NB4 (cell line): ENCODE measurements around the gene SYNE3.

Experiments used
- DNase-seq: peaks from one replicate; pipeline ENCODE4 v3.0.0; 2010; ENCODE audit warnings: low read depth
- H3K4me3 ChIP-seq: one replicate; pipeline ENCODE4 v1.5.1; 2011; ENCODE audit warnings: mild to moderate bottlenecking, low read depth, low read length, moderate library complexity
- CTCF ChIP-seq: IDR thresholded peaks from one replicate; pipeline ENCODE4 v1.5.1; 2012; ENCODE audit warnings: low read depth, low read length
- MAX ChIP-seq: IDR thresholded peaks from 2 replicates; pipeline ENCODE4 v1.6.1; 2011; ENCODE audit warnings: low read depth, low read length
- MYC ChIP-seq: IDR thresholded peaks from 2 replicates; pipeline ENCODE4 v1.6.1; 2011; ENCODE audit warnings: low read depth, low read length
- POLR2A ChIP-seq: IDR thresholded peaks from 2 replicates; pipeline ENCODE4 v1.6.1; 2011; ENCODE audit warnings: mild to moderate bottlenecking; ENCODE audit not compliant: insufficient read length; ENCODE audit errors: extremely low read depth

SYNE3 gene

GRCh38 chr14:95518045-95518751 lies 1.7 kb upstream of the SYNE3 start:
- DNase-seq: peak; percentile 49
- no peak overlapping the region for H3K4me3 ChIP-seq
- no peak for TF ChIP-seq MAX
- no peak for TF ChIP-seq MYC
- TF ChIP-seq POLR2A: no peak
- TF ChIP-seq CTCF: no peak

DNA sequence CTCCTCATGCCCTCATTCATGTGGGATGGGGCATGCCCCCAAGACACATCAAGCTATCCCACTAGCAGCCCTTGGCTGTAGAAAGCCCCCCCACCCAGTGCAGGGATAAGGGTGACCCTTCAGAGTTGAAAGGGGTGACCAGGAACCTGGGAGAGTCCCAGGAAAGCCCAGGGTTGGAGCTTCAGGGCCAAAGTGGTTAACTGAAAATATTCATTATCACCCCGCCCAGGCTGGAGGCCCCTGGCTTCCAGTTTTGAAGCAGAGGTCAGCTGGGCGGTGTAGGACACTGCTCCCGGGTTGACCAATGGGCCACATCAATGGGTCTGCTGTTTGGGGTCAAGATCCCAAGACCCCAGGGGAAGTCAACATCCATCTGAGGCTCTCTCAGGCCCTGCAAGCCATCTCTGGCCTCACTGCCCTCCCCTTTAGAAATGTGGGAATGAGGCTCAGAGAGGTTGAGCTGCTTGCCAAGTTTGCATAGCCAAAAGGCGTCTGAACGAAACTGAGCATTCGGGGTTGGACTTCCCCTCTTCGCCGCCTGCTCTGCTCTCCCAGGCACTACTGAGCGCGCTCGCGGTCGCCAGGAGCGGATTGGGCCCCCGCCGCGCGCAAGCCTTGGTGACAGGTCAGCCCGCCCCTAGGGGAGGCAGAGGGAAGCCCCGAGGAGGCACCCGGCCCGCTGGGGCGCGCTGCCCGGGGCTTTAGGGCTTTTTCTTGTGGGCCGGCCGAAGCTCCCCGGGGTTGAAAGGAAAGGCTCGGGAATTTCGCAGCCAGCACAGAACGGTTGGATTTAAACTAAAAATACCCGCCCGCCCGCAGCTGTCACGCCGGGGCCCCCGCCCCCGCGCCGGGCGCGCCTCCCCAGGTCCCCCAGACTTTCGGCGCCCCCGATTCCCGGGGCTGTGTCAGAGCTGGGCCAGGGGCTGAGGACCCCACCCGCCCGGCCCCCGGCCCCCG lies 576 bp downstream of the SYNE3 start:
- TF ChIP-seq MAX (0 out of 2 replicates have a peak, but pooled peaks have one; percentile 19), POLR2A (no peak), CTCF (peak; percentile 14), MYC (no peak)
- DNase-seq: peak; percentile 87
- H3K4me3 ChIP-seq: peak overlapping the region; percentile 65

DNA sequence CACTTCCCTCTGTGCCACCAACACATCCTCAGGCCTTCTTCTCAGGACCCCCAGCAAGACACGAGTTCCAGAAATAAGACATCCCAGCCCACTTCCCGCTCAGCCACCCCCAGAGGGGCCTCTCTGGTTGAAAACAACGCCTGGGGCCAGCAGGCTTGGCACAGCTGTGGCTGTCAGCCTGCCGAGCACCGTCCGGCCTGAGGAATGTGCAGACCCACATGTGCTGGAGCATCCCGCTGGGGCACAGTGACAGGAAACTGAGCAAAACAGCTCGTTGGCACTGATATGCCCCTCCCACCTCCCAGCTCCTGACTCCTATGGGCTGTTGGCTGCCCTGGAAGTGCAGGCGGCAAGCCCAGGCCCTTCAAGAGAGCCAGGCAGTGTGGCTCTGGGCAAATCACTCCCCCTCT lies 1.4 kb downstream of the SYNE3 start:
- H3K4me3 ChIP-seq: peak overlapping the region; percentile 65
- DNase-seq: peak; percentile 93
- no peak for TF ChIP-seq POLR2A
- TF ChIP-seq MAX: peak; percentile 75; the same call in 1 of the 2 replicates
- TF ChIP-seq MYC: peak; percentile 64
- TF ChIP-seq CTCF: no peak

GRCh38 chr14:95514131-95515079 lies 2.0 kb downstream of the SYNE3 start:
- no peak for DNase-seq
- peak overlapping the region; percentile 65 for H3K4me3 ChIP-seq

More at GRCh38 chr14:95514131-95515079, 2.0 kb downstream of the SYNE3 start:
- no peak for TF ChIP-seq MAX
- no peak for TF ChIP-seq MYC
- TF ChIP-seq CTCF: no peak
- TF ChIP-seq POLR2A: no peak
